ENCODE data around the gene PKN1.

GRCh38 chr19:14512406-14512961 is 79.4 kb downstream of the PKN1 start:
- TF ChIP-seq CTCF (conservative IDR thresholded peaks at IDR 0.05) (no peak), ZFX (IDR thresholded peaks at IDR 0.05) (no peak)

All from C4-2B (cell line).